GM18907 (cell line): ENCODE results near the gene RNASE3.
"Not testable (repeated sequence)": the region's sequence is repeated elsewhere in the genome, so short reads cannot be mapped to it uniquely, and the experiment has no call there.

ENCODE experiments used
- ATAC-seq: cut with Tn5 transposase; IDR thresholded peaks from one replicate; pipeline ENCODE4 v1.9.1; 2021; ENCODE audit warnings: mild to moderate bottlenecking, moderate library complexity; ENCODE audit not compliant: unreplicated experiment

RNASE3 gene

GRCh38 chr14:20891126-20891825, at the start of gene RNASE3:
TSS of gene RNASE3 (plus strand) at chr14:20891385. CDS start at chr14:20891687, 302 bp downstream.
- not testable (repeated sequence) for ATAC-seq

GRCh38 chr14:20846560-20846959, 44.6 kb upstream of the RNASE3 start:
- ATAC-seq: no peak

- ATAC-seq: no peak
Measured at GRCh38 chr14:20848316-20848954, 42.8 kb upstream of the RNASE3 start.

DNA sequence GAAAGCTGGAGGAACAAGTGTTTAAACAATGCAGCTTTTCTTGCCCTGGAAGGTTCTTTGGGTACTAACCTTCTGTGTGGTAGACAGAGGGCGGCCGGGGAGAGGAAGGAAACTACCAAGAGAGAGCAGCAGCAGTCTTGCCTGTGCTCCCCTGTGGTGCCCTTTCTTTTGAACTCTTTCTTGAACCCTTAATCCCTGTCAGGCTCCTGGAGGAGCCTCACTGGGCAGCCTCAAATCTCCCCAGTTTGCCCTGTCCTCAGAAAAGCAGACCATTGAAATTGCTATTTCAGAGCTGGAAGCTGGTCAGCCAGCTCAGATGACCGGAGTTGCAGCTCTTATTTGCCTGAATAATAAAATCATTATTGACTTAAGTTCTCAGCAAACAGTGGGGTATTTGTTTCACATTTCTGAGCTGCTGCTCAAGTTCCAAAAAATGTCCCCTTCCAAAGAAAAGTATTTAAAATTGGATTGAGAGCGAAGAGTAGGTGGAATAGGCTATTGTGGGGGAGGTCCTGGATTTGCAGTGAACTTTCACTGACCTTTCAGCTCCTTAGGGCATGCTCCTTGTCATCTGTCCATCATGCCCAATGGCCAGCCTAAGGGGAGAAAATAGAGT, 42.1 kb upstream of the RNASE3 start:
- ATAC-seq: no peak

- no peak for ATAC-seq
Measured at GRCh38 chr14:20853042-20853441, 38.1 kb upstream of the RNASE3 start.

- peak; percentile 92 for ATAC-seq
Measured at GRCh38 chr14:20855652-20856291, 35.4 kb upstream of the RNASE3 start.

- ATAC-seq: no peak
Measured at GRCh38 chr14:20857207-20857606, 34.0 kb upstream of the RNASE3 start.

- ATAC-seq: no peak
Measured at GRCh38 chr14:20857630-20858261, 33.4 kb upstream of the RNASE3 start.

GRCh38 chr14:20866194-20866593, 25.0 kb upstream of the RNASE3 start:
- ATAC-seq: no peak

GRCh38 chr14:20866963-20867362, 24.2 kb upstream of the RNASE3 start:
- ATAC-seq: no peak

DNA sequence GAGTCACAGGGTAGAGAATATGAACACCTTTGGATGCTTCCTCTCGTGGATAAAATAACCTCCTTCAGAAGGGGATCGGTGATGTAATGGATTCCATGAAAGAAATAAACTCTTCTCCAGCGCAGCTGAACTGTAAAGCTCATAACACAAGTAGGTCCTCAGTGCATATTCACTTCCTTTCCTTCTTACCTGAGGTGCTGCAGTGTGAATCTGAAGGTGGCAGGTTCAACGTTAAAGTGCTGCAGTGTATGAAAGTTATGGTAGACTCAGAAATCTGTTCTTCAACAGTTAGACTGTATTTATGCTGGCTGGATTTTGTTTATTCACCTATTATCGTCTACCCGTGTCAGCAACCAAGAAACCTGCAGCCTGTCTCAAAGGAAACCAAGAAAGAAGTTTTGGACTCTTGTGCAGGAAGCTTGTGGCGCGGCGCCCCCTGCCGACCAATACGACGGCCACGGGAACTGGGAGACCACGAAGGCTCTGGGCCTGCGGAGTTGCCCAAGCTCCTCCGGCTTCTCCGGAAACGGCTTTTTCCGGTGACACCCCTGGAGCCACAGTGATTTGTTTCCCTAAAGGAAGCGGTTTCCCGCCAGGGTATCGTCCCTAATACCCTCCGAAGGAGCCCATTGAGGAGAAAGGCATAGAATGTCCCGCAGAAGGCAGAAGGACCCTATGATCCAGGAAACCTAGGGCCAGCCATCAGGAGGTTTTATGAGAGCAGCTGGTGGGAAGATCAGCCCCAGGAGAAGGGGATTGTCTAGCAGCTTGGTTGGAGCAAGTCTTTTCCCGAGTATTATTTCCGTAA, 17.6 kb upstream of the RNASE3 start:
- ATAC-seq: peak; percentile 82

- ATAC-seq: no peak
Measured at GRCh38 chr14:20877016-20877415, 14.2 kb upstream of the RNASE3 start.

- no peak for ATAC-seq
Measured at GRCh38 chr14:20878695-20879094, 12.5 kb upstream of the RNASE3 start.

DNA sequence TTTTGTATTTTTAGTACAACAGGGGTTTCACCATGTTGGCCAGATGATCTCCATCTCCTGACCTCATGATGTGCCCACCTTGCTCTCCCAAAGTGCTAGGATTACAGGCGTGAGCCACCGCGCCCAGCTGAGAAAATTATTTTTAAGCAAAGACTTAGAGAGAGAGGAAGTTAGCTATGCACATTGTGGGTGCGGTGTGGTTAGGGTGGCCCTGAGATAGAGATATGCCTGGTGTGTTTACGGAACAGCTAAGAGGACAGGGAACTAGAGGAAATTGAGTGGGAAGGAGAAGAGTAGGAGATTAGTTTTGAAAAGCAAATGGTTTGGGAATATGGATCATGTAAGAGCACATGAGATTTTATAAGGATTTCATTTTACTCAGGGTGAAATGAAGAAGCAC, 10.0 kb upstream of the RNASE3 start:
- not testable (repeated sequence) for ATAC-seq

DNA sequence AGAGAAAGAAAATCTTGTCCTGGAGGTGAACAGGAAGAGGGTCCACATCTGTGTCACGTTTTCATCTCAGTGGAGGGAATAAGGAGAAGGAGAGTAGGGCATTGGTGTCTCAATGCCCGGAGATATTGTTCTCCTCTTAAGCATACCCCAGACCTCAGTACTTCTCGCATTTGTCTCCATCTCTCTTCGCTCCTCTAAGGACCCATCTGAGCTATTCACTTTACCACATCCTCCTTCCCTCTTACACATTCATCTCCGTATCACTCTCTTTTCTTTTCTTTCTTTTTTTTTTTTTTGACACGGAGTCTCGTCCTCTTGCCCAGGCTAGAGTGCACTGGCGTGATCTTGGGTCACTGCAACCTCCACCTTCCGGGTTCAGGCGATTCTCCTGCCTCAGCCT, 8.4 kb upstream of the RNASE3 start:
- ATAC-seq: not testable (repeated sequence)

DNA sequence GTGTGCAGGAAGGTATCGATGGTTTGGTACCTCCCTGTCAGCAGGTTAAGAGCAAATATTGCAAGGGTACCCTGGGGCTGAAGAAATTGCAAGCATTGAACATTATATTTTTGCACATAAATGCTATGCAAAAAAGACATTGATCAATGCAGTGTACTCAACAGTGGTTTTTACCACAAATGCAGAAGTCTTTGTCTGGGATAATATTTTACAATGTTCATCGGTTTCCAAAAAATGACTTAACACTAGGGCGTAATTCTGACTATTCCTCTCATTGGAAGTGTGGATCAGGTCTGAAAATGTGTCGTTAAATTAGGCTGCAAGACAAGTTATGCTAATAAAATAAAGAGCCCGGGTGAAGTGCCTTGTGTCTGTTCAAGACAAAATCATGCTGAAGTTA, 2.8 kb upstream of the RNASE3 start:
- ATAC-seq: not testable (repeated sequence)

GRCh38 chr14:20895322-20895721, 4.1 kb downstream of the RNASE3 start:
- not testable (repeated sequence) for ATAC-seq

DNA sequence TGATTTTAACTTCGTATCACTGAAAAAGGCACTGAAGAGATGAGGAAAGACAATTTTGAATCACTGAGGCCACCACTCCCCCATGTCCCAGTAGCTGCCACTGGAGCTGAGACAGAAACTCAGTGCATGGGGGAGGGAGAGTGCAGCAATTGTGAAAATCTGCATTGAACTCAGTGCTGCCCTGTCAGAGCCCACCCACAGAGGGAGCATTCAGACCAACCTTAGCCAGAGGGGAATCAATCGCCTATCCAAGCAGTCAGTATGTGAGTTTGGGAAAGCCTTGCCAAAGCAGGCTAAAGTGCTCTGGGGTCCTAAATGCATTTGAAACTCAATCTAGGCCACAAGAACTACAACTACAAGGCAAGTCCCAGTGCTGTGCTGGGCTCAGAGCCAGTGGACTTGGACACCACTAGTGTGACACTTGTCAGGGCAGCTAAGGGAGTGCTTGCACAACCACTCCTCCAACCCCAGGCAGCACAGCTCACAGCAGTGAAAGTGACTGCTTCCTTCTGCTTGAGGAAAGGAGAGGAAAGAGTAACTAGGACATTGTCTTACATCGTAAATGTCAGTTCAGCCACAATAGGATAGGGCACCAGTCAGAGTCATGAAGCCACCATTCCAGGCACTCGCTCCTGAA, 13.3 kb downstream of the RNASE3 start:
- no peak for ATAC-seq

- ATAC-seq: no peak
Measured at GRCh38 chr14:20905676-20906075, 14.5 kb downstream of the RNASE3 start.

DNA sequence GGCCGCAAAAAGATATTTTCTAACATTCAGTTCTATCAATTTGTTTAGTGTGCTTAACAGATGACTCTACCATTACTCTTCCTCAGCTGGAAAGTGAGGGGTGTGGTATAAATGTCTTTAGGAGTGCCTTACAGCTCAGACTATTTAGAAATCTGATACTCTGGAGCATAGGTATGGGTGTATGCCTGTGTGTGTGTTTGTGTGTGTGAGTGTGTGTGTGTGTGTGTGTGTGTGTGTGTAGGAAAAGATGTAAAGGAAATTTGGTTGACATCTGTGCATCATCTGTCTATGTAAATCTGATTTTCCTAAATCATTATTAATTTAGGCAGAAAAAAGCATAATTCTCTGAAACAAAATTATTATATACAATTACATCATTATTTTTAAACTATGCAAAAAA, 16.0 kb downstream of the RNASE3 start:
- no peak for ATAC-seq
